ENCODE data around the gene ARHGAP18. TPM values are rescaled to one million over a fixed set of nuclear protein-coding genes. Genes with fewer than 3 reads are reported as not detected.

Gene ARHGAP18
- total and polyA plus RNA-seq, 2 of the 13 experiments (the other 11 are each of a cell fraction or from before 2014, with no cell fraction given): 58.2 to 115 TPM

DNA sequence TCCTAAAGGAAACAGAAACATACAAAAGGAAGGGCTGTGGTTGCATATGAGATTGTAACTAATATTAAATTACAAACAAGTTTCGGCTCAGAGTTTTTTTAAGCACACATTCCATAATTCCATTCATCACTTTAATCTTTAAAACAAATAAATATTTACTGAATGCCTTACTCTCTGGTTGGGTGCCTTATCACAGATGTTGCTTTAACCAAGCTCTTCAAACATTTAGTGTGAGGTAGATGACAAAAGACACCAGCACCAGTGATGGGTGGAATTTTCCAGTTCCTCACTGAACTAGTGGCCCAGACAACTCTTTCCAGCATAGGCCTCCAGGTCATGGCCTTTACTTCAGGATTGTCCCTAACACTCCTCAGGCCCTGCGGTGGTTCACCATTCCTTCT is 58.7 kb downstream of the ARHGAP18 start (continued):
- TF ChIP-seq ZFP90 (CRISPR knock-in tag; IDR thresholded peaks at IDR 0.05; ENCODE audit: borderline replicate concordance) (no peak), ZNF75D (CRISPR knock-in tag; IDR thresholded peaks at IDR 0.05; ENCODE audit: borderline replicate concordance) (no peak), ZNF382 (CRISPR knock-in tag; IDR thresholded peaks at IDR 0.05; ENCODE audit: borderline replicate concordance) (no peak), KDM5B (CRISPR knock-in tag; IDR thresholded peaks at IDR 0.05; ENCODE audit: borderline replicate concordance) (no peak), ZNF577 (CRISPR knock-in tag; IDR thresholded peaks at IDR 0.05; ENCODE audit: borderline replicate concordance, low read depth) (no peak), NR2F6 (IDR thresholded peaks at IDR 0.05) (peak; percentile 61), NR2F6 (CRISPR knock-in tag; IDR thresholded peaks at IDR 0.05) (peak; percentile 87), NFE2L1 (CRISPR knock-in tag; IDR thresholded peaks at IDR 0.05; ENCODE audit: borderline replicate concordance) (no peak), ZNF143 (CRISPR knock-in tag; IDR thresholded peaks at IDR 0.05) (no peak), THAP11 (CRISPR knock-in tag; IDR thresholded peaks at IDR 0.05) (0 out of 2 replicates have a peak, but pooled peaks have one; percentile 13), HMGA1 (CRISPR knock-in tag; conservative IDR thresholded peaks at IDR 0.05) (no peak), ZFP36 (IDR thresholded peaks at IDR 0.05; ENCODE audit: borderline replicate concordance, low read depth, low read length, partially characterized antibody) (no peak), MATR3 (CRISPR knock-in tag; IDR thresholded peaks at IDR 0.05) (no peak), HHEX (CRISPR knock-in tag; IDR thresholded peaks at IDR 0.05) (no peak), POLR2A (IDR thresholded peaks at IDR 0.05; ENCODE audit: insufficient read depth in 1 of 2, low read depth in 2 of 2, low read length in 2 of 2) (no peak), MEIS1 (CRISPR knock-in tag; IDR thresholded peaks at IDR 0.05; ENCODE audit: borderline replicate concordance) (no peak), POGZ (CRISPR knock-in tag; IDR thresholded peaks at IDR 0.05) (0 out of 2 replicates have a peak, but pooled peaks have one; percentile 43), DR1 (CRISPR knock-in tag; IDR thresholded peaks at IDR 0.05) (no peak), MTF1 (CRISPR knock-in tag; IDR thresholded peaks at IDR 0.05) (no peak), SNAPC2 (CRISPR knock-in tag; IDR thresholded peaks at IDR 0.05) (no peak), ZNF644 (CRISPR knock-in tag; IDR thresholded peaks at IDR 0.05; ENCODE audit: low read depth) (peak; percentile 80; the same call in 1 of the 2 replicates), U2AF1 (optimal IDR thresholded peaks at IDR 0.05; ENCODE audit: low read depth, low read length) (no peak)
- TF ChIP-seq, protein P1, sequence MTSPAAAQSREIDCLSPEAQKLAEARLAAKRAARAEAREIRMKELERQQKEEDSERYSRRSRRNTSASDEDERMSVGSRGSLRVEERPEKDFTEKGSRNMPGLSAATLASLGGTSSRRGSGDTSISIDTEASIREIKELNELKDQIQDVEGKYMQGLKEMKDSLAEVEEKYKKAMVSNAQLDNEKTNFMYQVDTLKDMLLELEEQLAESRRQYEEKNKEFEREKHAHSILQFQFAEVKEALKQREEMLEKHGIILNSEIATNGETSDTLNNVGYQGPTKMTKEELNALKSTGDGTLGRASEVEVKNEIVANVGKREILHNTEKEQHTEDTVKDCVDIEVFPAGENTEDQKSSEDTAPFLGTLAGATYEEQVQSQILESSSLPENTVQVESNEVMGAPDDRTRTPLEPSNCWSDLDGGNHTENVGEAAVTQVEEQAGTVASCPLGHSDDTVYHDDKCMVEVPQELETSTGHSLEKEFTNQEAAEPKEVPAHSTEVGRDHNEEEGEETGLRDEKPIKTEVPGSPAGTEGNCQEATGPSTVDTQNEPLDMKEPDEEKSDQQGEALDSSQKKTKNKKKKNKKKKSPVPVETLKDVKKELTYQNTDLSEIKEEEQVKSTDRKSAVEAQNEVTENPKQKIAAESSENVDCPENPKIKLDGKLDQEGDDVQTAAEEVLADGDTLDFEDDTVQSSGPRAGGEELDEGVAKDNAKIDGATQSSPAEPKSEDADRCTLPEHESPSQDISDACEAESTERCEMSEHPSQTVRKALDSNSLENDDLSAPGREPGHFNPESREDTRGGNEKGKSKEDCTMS (CRISPR knock-in tag; conservative IDR thresholded peaks at IDR 0.05): no peak
- TF ChIP-seq, protein P2, sequence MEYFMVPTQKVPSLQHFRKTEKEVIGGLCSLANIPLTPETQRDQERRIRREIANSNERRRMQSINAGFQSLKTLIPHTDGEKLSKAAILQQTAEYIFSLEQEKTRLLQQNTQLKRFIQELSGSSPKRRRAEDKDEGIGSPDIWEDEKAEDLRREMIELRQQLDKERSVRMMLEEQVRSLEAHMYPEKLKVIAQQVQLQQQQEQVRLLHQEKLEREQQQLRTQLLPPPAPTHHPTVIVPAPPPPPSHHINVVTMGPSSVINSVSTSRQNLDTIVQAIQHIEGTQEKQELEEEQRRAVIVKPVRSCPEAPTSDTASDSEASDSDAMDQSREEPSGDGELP (IDR thresholded peaks at IDR 0.05; ENCODE audit: borderline replicate concordance, low read depth): no peak
- TF ChIP-seq, protein P3, sequence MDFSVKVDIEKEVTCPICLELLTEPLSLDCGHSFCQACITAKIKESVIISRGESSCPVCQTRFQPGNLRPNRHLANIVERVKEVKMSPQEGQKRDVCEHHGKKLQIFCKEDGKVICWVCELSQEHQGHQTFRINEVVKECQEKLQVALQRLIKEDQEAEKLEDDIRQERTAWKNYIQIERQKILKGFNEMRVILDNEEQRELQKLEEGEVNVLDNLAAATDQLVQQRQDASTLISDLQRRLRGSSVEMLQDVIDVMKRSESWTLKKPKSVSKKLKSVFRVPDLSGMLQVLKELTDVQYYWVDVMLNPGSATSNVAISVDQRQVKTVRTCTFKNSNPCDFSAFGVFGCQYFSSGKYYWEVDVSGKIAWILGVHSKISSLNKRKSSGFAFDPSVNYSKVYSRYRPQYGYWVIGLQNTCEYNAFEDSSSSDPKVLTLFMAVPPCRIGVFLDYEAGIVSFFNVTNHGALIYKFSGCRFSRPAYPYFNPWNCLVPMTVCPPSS (IDR thresholded peaks at IDR 0.05): no peak
